ENCODE measurements around the gene CHST1. TPM values are rescaled to one million over a fixed set of nuclear protein-coding genes. Genes with fewer than 3 reads are reported as not detected.

CHST1 gene
- total RNA-seq, 1 donor: under 0.01 TPM

DNA sequence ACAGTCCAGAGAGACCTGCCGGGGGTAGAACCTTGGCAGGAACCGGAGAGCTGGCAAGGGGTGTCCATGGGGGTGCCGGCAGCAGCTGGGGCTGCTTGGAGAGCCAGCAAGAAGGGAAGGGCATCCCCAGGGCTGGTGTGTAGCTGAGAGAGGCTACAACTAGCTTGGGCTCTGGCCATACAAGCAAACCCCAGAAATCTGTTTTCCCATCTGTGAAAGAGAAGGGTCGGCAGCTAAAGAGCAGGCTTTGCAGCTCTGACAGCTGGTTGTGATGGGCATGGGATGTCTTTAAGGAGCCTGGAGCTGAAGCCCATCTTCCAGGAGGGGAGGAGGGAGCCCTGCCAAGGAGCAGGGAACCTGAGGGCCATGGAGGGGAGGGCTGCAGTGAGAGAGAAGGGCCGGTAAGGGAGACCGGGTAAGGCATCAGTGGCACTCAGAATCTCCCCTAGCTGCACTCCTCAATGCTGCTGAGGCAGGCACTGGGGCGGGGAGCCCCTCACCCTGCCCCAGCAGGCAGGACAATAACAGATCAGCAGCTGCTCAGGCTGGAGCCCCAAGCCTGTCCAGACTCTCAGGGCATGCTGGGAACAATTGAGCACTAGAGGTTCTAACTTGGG, 3.9 kb downstream of the CHST1 start:
- DNase-seq (ENCODE audit: low read depth in 2 of 3, low spot score in 2 of 3): no peak

- no peak for DNase-seq (ENCODE audit: low read depth in 2 of 3, low spot score in 2 of 3)
Observed at GRCh38 chr11:45660729-45661438, 4.5 kb downstream of the CHST1 start.

DNA sequence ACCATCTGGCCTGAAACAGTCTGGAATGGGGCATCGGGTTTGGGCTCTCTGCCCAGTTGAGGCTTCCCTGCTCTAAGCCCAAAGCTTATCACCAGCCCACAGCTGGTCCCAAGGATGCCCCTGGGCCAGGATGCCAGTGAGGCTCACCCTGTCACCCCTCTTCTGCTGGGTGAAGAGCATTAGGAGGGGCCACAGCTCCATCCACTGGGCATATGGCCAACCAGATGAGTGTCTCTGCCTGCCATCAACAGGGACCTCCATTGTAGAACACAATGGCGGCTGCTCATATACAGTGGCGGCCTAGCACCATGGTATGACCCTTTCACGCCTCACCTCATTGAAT, 5.6 kb downstream of the CHST1 start:
- peak in 2 of 3 donors; percentile 26 to 52 for DNase-seq (ENCODE audit: low read depth in 2 of 3, low spot score in 2 of 3)

DNA sequence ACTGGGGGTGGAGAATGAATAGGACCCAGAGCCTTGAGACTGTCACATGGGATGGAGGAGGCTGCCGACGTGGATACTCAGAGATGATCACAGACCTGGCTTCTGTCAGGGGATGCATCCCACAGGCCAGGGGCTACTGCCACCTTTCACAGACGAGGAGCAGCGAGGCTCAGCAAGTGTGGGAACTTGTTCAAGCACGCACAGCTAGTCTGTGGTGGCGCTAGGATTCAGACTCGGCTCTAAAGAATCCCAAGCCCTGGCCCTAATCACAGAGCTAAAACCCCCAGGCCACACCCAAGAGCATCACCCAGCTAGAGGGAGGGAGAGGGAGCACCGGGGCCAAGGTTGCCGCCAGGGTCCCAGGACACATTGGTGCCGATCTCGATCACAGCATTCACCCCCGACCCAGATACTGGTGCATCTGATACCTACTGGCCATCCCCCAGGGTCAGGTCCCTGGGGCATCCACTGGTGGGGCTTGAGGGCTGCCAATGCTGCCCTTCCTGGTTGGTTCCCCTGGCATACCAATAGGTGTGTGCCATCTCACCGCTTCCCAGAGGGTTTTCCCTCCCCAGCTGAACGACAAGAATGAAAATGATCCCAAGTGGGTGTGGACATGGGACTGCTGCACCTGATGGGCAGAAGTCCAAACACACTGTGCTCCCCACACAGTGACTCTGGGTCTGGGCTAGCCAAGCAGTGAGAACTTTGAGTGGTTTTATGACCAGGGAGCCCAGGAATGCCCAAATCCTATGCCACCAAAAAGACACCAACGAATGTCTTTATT, 6.2 kb downstream of the CHST1 start:
- DNase-seq (ENCODE audit: low read depth in 2 of 3, low spot score in 2 of 3): no peak

DNA sequence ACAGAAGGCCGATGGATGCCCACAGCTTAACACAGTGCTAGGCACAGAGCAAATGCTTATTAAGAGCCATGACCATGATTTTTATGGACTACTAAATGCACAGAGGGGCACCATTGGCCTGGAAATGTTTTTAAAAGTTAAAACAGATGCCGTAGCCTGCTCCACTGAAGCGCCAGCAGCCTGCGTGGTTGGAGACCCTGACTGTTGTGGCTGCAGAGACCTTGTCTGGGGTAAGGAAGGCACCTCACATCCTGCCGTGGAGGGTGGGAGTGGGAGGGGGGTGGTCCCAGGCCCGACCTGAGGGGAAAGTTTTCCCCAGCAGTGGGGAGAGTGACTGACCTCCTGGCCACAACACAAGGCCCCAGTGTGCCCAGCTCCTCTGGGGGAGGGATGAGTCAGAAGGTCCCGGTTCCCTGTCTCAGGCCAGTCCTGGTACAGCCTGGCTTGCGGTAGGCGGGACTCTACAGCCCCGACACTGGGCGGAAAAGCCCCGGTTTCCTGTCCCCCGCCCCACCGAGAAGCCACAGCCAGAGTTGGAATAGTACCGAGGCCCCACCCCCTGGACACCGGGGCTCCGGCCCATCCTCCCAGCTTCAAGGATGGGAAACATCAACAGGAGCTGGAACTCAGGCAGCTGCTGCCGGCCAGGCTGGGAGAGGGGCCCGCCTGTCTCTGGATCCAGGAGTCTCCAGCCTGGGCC, 7.0 kb downstream of the CHST1 start:
- peak in 2 of 3 donors; percentile 33 to 43 for DNase-seq (ENCODE audit: low read depth in 2 of 3, low spot score in 2 of 3)

GRCh38 chr11:45657496-45658260, 7.7 kb downstream of the CHST1 start:
- no peak for DNase-seq (ENCODE audit: low read depth in 2 of 3, low spot score in 2 of 3)

- DNase-seq (ENCODE audit: low read depth in 2 of 3, low spot score in 2 of 3): no peak
Observed at GRCh38 chr11:45655831-45656230, 9.6 kb downstream of the CHST1 start.

- DNase-seq (ENCODE audit: low read depth in 2 of 3, low spot score in 2 of 3): peak; percentile 24 to 59 (median 53)
Observed at GRCh38 chr11:45655347-45655756, 10.1 kb downstream of the CHST1 start.

DNA sequence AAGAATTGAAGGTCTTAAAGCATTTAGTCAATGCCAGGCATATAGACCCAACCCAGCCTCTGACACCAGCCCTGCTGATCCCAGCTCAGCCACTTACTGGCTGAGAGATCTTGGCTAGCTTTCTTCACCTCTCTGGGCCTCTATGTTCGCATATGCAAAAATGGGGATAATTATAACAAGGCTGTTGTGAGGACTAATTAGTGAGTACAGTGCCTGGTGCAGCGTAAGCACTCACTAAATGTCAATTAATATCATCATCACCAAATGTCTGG, 10.5 kb downstream of the CHST1 start:
- no peak for DNase-seq (ENCODE audit: low read depth in 2 of 3, low spot score in 2 of 3)

DNA sequence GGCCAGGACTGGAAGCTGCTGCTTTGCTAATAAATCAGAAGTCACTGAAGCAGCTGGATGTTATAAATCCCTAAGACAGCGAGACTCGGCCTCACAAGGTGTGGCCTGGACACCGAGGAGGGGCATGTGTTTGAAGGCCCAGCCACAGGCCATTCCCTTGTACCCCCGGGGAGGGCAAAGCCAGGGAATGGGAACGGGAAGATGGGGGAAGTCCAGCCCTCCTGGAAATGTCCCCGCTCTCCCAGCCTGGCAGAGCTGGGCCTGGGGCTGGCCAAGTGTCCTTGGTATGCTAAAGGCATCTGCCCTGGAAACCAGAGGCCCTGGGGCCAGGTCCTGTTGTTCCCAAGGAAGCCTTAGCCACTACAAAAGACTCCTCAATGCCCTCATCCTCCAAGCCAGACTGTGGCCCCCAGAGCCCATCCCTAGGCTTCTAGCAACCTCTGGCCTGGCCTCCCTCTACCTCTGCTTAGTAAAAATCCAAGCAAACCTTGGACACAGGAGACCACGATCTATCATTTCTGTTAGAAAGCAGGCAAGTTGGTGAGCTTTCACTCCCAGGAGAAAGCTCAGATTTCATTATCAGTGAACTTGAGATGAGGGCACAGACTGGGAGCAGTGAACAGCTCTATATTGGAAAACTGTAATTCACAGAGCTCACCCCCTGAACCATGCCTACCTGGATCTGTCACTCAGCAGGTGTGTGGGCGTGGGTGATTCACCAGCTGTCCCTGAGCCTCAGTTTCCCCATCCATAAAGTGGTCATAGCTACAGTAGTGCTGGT, 11.0 kb downstream of the CHST1 start:
- no peak for DNase-seq (ENCODE audit: low read depth in 2 of 3, low spot score in 2 of 3)

DNA sequence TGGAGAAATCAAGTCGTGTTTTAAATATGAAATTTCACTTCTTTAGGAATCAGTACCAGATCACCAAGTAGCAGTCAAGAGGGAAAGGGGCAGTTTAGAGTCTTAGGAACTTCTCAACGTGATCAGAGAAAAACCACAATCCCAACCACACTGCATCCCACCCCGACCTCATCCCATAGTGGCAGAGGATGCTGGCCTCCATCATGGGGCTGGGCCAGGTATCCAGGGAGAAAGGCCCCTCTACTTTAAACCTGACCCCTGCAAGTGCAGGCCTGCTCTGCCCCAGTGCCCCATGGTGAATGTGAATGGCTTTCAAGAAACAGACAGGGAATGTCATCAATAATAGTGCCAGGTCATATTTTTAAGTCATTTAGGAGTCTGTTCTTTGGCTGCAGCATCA, 12.1 kb downstream of the CHST1 start:
- DNase-seq (ENCODE audit: low read depth in 2 of 3, low spot score in 2 of 3): no peak

DNA sequence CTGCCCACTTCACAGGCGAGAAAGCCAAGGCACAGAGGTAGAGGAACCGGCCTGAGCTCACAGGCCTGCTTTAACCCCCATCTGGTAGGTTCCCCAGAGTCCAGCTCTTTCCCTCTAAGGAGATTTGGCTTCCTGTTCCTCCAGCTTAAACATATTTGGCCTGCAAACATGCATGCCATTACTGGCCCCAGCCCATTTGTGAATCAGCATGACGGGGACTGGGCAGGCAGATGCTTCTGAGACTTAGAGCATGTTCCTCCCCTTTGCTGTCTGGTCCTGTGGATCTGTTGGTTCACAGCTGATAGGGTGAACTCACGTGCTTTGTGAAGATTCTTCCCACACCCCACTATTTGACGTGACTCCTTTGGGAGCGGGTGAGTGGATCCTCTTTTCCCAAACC, 12.6 kb downstream of the CHST1 start:
- no peak for DNase-seq (ENCODE audit: low read depth in 2 of 3, low spot score in 2 of 3)

- DNase-seq (ENCODE audit: low read depth in 2 of 3, low spot score in 2 of 3): no peak
Observed at GRCh38 chr11:45651841-45652749, 13.3 kb downstream of the CHST1 start.

DNA sequence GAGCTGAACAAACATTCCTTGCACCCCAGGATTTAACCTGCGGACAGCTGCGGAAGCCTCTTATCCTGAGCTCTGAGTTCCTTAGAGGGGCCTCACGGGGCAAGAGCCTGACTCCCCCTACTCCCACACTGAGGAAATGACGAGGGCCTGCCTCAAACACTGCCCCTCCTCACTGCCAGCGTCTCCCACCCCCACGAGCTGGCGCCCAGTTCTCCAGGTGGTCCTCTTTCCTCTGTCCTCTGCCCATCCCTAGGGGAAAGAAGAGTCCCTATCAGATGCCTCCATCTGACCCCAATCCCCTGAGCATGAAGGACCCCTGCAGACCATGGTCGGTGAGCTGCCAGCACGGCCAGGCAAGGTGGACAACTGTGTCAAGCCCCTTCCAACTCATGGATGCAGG, 14.3 kb downstream of the CHST1 start:
- no peak for DNase-seq (ENCODE audit: low read depth in 2 of 3, low spot score in 2 of 3)

GRCh38 chr11:45650166-45651095, 15.0 kb downstream of the CHST1 start:
- DNase-seq (ENCODE audit: low read depth in 2 of 3, low spot score in 2 of 3): no peak

- no peak for DNase-seq (ENCODE audit: low read depth in 2 of 3, low spot score in 2 of 3)
Observed at GRCh38 chr11:45649544-45650165, 15.8 kb downstream of the CHST1 start.

GRCh38 chr11:45648931-45649330, 16.5 kb downstream of the CHST1 start:
- DNase-seq (ENCODE audit: low read depth in 2 of 3, low spot score in 2 of 3): no peak

Measured in hematopoietic multipotent progenitor cell (in vitro differentiated cells).